Tibial nerve (tissue), 4 donors: ENCODE data around the gene TSNAXIP1.

Source experiments
- EP300 ChIP-seq, 2 donors: sonication (generic); formaldehyde crosslinking; IDR thresholded peaks; one replicate each; pipeline ENCODE4 v1.6.1; 2017; ENCODE audit warnings: antibody characterized with exemption in 2 of 2, mild to moderate bottlenecking in 1 of 2
- TF ChIP-seq, protein P1 (sequence below), 5 experiments: fragments of 200-600 bp in 3 of 5; fragments of 450-650 bp in 2 of 5; sonication (generic) in 3 of 5; IDR thresholded peaks; one replicate each; pipeline ENCODE4 v1.5.1; 2016 to 2019; ENCODE audit warnings: antibody characterized with exemption in 5 of 5, mild to moderate bottlenecking in 3 of 5, moderate library complexity in 2 of 5

DNA sequence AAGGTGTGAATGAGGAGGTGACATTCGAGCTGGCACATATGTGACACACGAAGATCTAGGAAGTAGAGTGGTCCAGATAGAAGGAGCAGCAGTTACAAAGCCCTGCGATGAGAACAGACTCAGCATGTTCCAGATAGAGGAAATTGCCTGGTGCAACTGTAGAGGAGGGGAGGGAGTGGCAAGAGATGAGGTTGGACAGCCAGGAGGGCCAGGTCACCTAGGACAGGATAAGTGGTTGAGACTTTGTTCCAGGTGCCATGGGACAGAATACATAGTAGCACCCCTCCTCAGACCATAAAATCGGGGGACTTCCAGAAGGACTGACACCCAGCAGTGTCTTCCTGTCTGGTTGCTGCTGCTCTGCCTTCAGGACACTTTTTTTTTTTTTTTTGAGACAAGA, 51.8 kb downstream of the TSNAXIP1 start:
- TF ChIP-seq, protein P1, sequence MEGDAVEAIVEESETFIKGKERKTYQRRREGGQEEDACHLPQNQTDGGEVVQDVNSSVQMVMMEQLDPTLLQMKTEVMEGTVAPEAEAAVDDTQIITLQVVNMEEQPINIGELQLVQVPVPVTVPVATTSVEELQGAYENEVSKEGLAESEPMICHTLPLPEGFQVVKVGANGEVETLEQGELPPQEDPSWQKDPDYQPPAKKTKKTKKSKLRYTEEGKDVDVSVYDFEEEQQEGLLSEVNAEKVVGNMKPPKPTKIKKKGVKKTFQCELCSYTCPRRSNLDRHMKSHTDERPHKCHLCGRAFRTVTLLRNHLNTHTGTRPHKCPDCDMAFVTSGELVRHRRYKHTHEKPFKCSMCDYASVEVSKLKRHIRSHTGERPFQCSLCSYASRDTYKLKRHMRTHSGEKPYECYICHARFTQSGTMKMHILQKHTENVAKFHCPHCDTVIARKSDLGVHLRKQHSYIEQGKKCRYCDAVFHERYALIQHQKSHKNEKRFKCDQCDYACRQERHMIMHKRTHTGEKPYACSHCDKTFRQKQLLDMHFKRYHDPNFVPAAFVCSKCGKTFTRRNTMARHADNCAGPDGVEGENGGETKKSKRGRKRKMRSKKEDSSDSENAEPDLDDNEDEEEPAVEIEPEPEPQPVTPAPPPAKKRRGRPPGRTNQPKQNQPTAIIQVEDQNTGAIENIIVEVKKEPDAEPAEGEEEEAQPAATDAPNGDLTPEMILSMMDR (IDR thresholded peaks at IDR 0.05) = no peak
- no peak for TF ChIP-seq EP300 (IDR thresholded peaks at IDR 0.05)
